K562 (cell line): Measurements from ENCODE around the gene CCDC192. TPM values are rescaled to one million over a fixed set of nuclear protein-coding genes. Genes with fewer than 3 reads are reported as not detected.

Experiments used
- ATAC-seq: fragments of 200-7000 bp; cut with Tn5 transposase; 3 replicates; pipeline ENCODE4 v1.9.1; 2020; ENCODE audit warnings: moderate library complexity
- BruUV-seq: library from RNA; stranded (reverse); fragments of 400-500 nt; replicated peaks from 2 replicates; lab custom pipeline; 2021; lab: Mats Ljungman, UMichigan
- CTCF ChIA-PET: fragments of 300-600 bp; formaldehyde crosslinking; extraction: SDS; loops from one replicate; lab custom pipeline; 2021; ENCODE audit warnings: low intra/inter-chr PET ratio; lab: Yijun Ruan, JAX
- POLR2A ChIA-PET: fragments of 300-600, 350-650 bp; sonication (Branson Sonifier 250); formaldehyde crosslinking; extraction: SDS; loops from one replicate; lab custom pipeline; 2021; ENCODE audit warnings: antibody characterized with exemption, inconsistent platforms; lab: Yijun Ruan, JAX
- DNase-seq, 4 experiments: peaks; one replicate each; pipeline versions ENCODE4 v3.0.0 to v3.0.0-alpha.2; 2011 to 2018; ENCODE audit warnings: low spot score in 3 of 4, mixed read lengths in 3 of 4; ENCODE audit errors: extremely low read depth in 1 of 4
- FAIRE-seq: peaks from 2 replicates; lab custom pipeline; 2011; peaks lifted over from hg19 to GRCh38; lab: Jason Lieb, UNC
- H2AFZ ChIP-seq: 2 replicates; pipeline ENCODE4 v1.6.0; 2011; ENCODE audit warnings: low read depth, low read length, control low read depth, inconsistent platforms
- H3K27ac ChIP-seq: fragments of 200-600 bp; 3 replicates; pipeline ENCODE4 v1.8.0; 2011; ENCODE audit warnings: low read depth, mild to moderate bottlenecking, control low read depth, inconsistent platforms, low read length, moderate library complexity, mixed read lengths; ENCODE audit errors: extremely low read depth
- H3K27me3 ChIP-seq, 2 experiments: fragments of 300-600 bp in 1 of 2; 2 replicates in 1 of 2; 3 replicates in 1 of 2; pipeline versions ENCODE4 v1.6.0 to v1.8.0; 2011; ENCODE audit warnings: inconsistent platforms in 2 of 2, low read length in 2 of 2, mild to moderate bottlenecking in 1 of 2, mixed read lengths in 1 of 2, moderate library complexity in 1 of 2; ENCODE audit not compliant: control insufficient read depth in 2 of 2, insufficient read depth in 2 of 2
- H3K36me3 ChIP-seq: fragments of 300-600 bp; 3 replicates; pipeline ENCODE4 v1.8.0; 2011; ENCODE audit warnings: mild to moderate bottlenecking, low read length, inconsistent platforms; ENCODE audit not compliant: control insufficient read depth, insufficient read depth
- H3K4me1 ChIP-seq, 2 experiments: fragments of 200-600 bp in 1 of 2; replicated peaks in 1 of 2; 2 replicates in 1 of 2; 3 replicates in 1 of 2; pipeline versions ENCODE4 v1.5.1 to v1.8.0; 2011; ENCODE audit warnings: inconsistent platforms in 2 of 2, low read length in 2 of 2, mild to moderate bottlenecking in 1 of 2, mixed read lengths in 1 of 2, moderate library complexity in 1 of 2; ENCODE audit not compliant: control insufficient read depth in 2 of 2, insufficient read depth in 2 of 2
- H3K4me2 ChIP-seq: 2 replicates; pipeline ENCODE4 v1.6.1; 2011; ENCODE audit warnings: low read length, control low read depth, inconsistent platforms, mixed read lengths; ENCODE audit not compliant: insufficient read depth
- H3K4me3 ChIP-seq: fragments of 200-600 bp; sonication (generic), shearing (Covaris generic); 2 replicates; pipeline ENCODE4 v1.5.1; 2016; ENCODE audit warnings: control low read depth, inconsistent platforms
- H3K79me2 ChIP-seq: fragments of 200-600 bp; 3 replicates; pipeline ENCODE4 v1.8.0; 2011; ENCODE audit warnings: low read length, inconsistent platforms; ENCODE audit not compliant: control insufficient read depth, insufficient read depth
- H3K9ac ChIP-seq, 2 experiments: 2 replicates each; pipeline versions ENCODE4 v1.6.0 to v1.6.1; 2011; ENCODE audit warnings: low read depth in 2 of 2, low read length in 2 of 2, control low read depth in 1 of 2, inconsistent platforms in 1 of 2, mild to moderate bottlenecking in 1 of 2, mixed read lengths in 1 of 2; ENCODE audit not compliant: insufficient read depth in 1 of 2
- H3K9me1 ChIP-seq: one replicate; pipeline ENCODE4 v1.6.0; 2011; ENCODE audit warnings: inconsistent platforms, mild to moderate bottlenecking, low read length, moderate library complexity; ENCODE audit not compliant: control insufficient read depth, insufficient read depth
- H3K9me3 ChIP-seq: replicated peaks from 2 replicates; pipeline ENCODE4 v1.5.1; 2011; ENCODE audit warnings: low read depth, low read length, inconsistent platforms; ENCODE audit not compliant: control insufficient read depth, insufficient read depth
- H4K20me1 ChIP-seq: replicated peaks from 2 replicates; pipeline ENCODE4 v1.6.1; 2011; ENCODE audit warnings: low read length, inconsistent platforms, mixed read lengths; ENCODE audit not compliant: control insufficient read depth, insufficient read depth
- DDX20 ChIP-seq: fragments of 450-650 bp; IDR thresholded peaks from 2 replicates; pipeline ENCODE4 v1.6.1; 2016; ENCODE audit warnings: missing genetic modification characterization, low read depth, mild to moderate bottlenecking, missing compliant biosample characterization, moderate library complexity
- LEF1 ChIP-seq: fragments of 450-650 bp; IDR thresholded peaks from 2 replicates; pipeline ENCODE4 v1.6.1; 2016; ENCODE audit warnings: mild to moderate bottlenecking
- PHF8 ChIP-seq: fragments of 200-600 bp; sonication (generic); IDR thresholded peaks from 2 replicates; pipeline ENCODE4 v1.6.1; 2012; ENCODE audit warnings: mixed run types, mild to moderate bottlenecking, inconsistent platforms, low read length, moderate library complexity, borderline replicate concordance
- SPI1 ChIP-seq: IDR thresholded peaks from 2 replicates; pipeline ENCODE4 v1.6.1; 2011; ENCODE audit warnings: low read depth, low read length, control low read depth, borderline replicate concordance
- SREBF1 ChIP-seq: fragments of 150-350 bp; IDR thresholded peaks from 2 replicates; pipeline ENCODE4 v1.6.1; 2014; ENCODE audit warnings: antibody characterized with exemption, low read depth, low read length, borderline replicate concordance
- ZNF165 ChIP-seq: fragments of 250-450 bp; sonication (Bioruptor Pico); IDR thresholded peaks from 2 replicates; pipeline ENCODE4 v1.4.0; 2020; ENCODE audit warnings: borderline replicate concordance
- WGBS: fragments of 100-300 bp; shearing (Covaris generic); methylation state at CpG from one replicate; pipeline ENCODE4 v1.1.6; 2016; ENCODE audit warnings: low coverage, mixed read lengths; ENCODE audit not compliant: insufficient coverage; ENCODE audit errors: missing lambda C conversion rate; 5-methylcytosine and 5-hydroxymethylcytosine counted together
- in situ Hi-C: fragments of 300-500 bp; cut with MboI; formaldehyde crosslinking; loops from 4 replicates; pipeline ENCODE4 v1.15.0; 2018; ENCODE audit warnings: inconsistent platforms, mixed read lengths
- intact Hi-C: fragments of 100-400 bp; cut with micrococcal nuclease; formaldehyde crosslinking; loops from 2 replicates; pipeline ENCODE4 v1.14.2; 2022
- polyA plus RNA-seq, 8 experiments: library from polyadenylated mRNA; depleted of rRNA in 4 of 8; stranded (reverse) in 5 of 8; unstranded in 3 of 8; fragments of >200 nt; fragmentation: Nextera tagmentation in 2 of 8; fragmentation: Illumina TruSeq in 1 of 8; extraction: Ambion mirVana in 2 of 8; extraction: Trizol in 1 of 8; gene quantifications; 2 replicates each; pipeline versions ENCODE4 v1.2.1 to v1.2.3, GENCODE V29; 2011 to 2014; ENCODE audit warnings: inconsistent platforms in 1 of 8, missing spikeins in 1 of 8
- total RNA-seq, 7 experiments: library from RNA; depleted of rRNA in 6 of 7; stranded (reverse); fragments of >200 nt in 6 of 7; fragmentation: Illumina TruSeq in 2 of 7; extraction: Trizol in 2 of 7; gene quantifications; 2 replicates each; pipeline versions ENCODE4 v1.2.1 to v1.2.3, GENCODE V29; 2011 to 2021; ENCODE audit warnings: low replicate concordance in 1 of 7

CCDC192 gene
- total and polyA plus RNA-seq, 9 of the 15 experiments (the other 6 are each of a cell fraction or from before 2014, with no cell fraction given): 0.21 to 0.66 (median 0.38) TPM; not detected in 2

DNA sequence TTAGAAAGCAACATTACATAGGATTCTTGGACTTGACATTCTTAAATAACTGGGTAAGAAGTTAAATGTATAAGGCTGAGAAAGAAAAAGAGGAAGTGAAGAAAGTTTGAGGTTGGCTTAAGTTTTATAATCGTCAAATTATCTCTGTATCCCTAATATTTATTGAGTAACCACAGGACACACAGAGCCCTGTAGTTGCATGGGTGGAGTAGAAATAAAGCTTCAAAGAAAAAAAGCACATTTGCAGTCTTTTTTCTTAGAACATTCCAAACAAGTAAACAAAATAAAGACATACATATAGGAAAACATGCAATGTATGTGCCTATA, 137.0 kb downstream of the CCDC192 start:
- Histone ChIP-seq H3K27ac (no peak overlapping the region), H3K79me2 (no peaks in the 10 kb centered on the region), H4K20me1 (no peaks in the 10 kb centered on the region), H3K9ac (no peak overlapping the region), H3K4me2 (no peak overlapping the region), H3K9me1 (no peaks in the 10 kb centered on the region), H2AFZ (no peak overlapping the region), H3K4me3 (no peak overlapping the region), H3K9me3 (no peaks in the 10 kb centered on the region), H3K27me3 (no peaks in the 10 kb centered on the region), H3K4me1 (no peaks in the 10 kb centered on the region), H3K36me3 (no peaks in the 10 kb centered on the region)
- intact Hi-C loops (no loop called here), in situ Hi-C loops (no loop called here)
- DNase-seq (no peak), ATAC-seq (no peak), FAIRE-seq (no peak)
- CTCF ChIA-PET: no interaction called here
- WGBS: 0% methylated on average over 1 of the region's 1 CpG
- POLR2A ChIA-PET: no interaction called here
- TF ChIP-seq ZNF165: no peak
- peak; percentile 72 for TF ChIP-seq SPI1
- no TSS peak for BruUV-seq

DNA sequence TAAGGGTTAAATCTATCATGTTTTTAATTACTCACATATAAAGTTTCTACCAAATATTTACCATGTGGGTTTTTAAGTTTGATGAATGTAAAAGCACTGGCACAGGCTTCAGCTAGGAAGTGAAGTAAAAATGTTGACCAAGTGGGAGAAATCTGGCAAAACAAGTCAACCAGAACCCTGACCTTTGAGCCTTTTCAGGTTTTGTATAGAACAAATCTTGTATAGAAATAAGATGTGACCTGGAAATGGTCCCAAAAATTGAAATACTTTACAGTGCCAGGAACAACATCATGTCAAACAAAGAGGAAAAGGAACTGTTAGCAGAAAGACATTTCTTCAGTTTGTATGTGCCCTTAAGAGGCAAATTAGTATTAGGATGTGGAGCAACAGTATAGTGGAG, 137.6 kb downstream of the CCDC192 start:
- ChIA-PET POLR2A (no interaction called here), CTCF (no interaction called here)
- Histone ChIP-seq H3K4me2 (no peak overlapping the region), H3K9me1 (no peaks in the 10 kb centered on the region), H3K36me3 (no peaks in the 10 kb centered on the region), H4K20me1 (no peaks in the 10 kb centered on the region), H3K79me2 (no peaks in the 10 kb centered on the region), H3K9me3 (no peaks in the 10 kb centered on the region), H3K4me1 (no peaks in the 10 kb centered on the region), H3K27ac (no peak overlapping the region), H3K27me3 (no peaks in the 10 kb centered on the region), H2AFZ (no peak overlapping the region), H3K9ac (no peak overlapping the region), H3K4me3 (no peak overlapping the region)
- in situ Hi-C loops (no loop called here), intact Hi-C loops (no loop called here)
- BruUV-seq: no TSS peak
- DNase-seq (no peak), ATAC-seq (no peak), FAIRE-seq (no peak)
- TF ChIP-seq SREBF1 (no peak), PHF8 (no peak), DDX20 (tag) (no peak), LEF1 (no peak)
